SK-N-SH (cell line): ENCODE data around the gene C7orf33.

ENCODE experiments used
- CHD2 ChIP-seq: fragments of 150-350 bp; IDR thresholded peaks from 2 replicates; pipeline ENCODE4 v1.6.1; 2018; ENCODE audit warnings: low read length; ENCODE audit not compliant: partially characterized antibody
- EZH2phosphoT487 ChIP-seq: fragments of 200-600 bp; sonication (generic); IDR thresholded peaks from 2 replicates; pipeline ENCODE4 v1.6.1; 2017; ENCODE audit warnings: low read depth, mixed run types, mild to moderate bottlenecking, antibody characterized with exemption, moderate library complexity, borderline replicate concordance
- FOXJ3 ChIP-seq: sonication (generic); formaldehyde crosslinking; IDR thresholded peaks from 2 replicates; pipeline ENCODE4 v1.5.1; 2020; ENCODE audit warnings: mild to moderate bottlenecking, missing genetic modification reagents
- GABPA ChIP-seq: IDR thresholded peaks from 2 replicates; pipeline ENCODE4 v1.4.0; 2012; ENCODE audit warnings: low read depth, mild to moderate bottlenecking
- POLR2AphosphoS5 ChIP-seq: IDR thresholded peaks from 2 replicates; pipeline ENCODE4 v1.6.1; 2012; ENCODE audit warnings: low read depth, low read length
- RAD21 ChIP-seq: IDR thresholded peaks from 2 replicates; pipeline ENCODE4 v1.6.1; 2012; ENCODE audit warnings: mild to moderate bottlenecking, low read length
- TAF1 ChIP-seq: IDR thresholded peaks from 2 replicates; pipeline ENCODE4 v1.6.1; 2012; ENCODE audit warnings: low read depth, mild to moderate bottlenecking, low read length, moderate library complexity, borderline replicate concordance
- TEAD4 ChIP-seq: IDR thresholded peaks from 2 replicates; pipeline ENCODE4 v1.4.0; 2012; ENCODE audit warnings: mild to moderate bottlenecking, borderline replicate concordance; ENCODE audit not compliant: insufficient read depth
- TF ChIP-seq, protein P1 (sequence below): fragments of 200-600 bp; sonication (generic); IDR thresholded peaks from 2 replicates; pipeline ENCODE4 v1.6.1; 2017; ENCODE audit warnings: antibody characterized with exemption, mild to moderate bottlenecking, moderate library complexity
- TF ChIP-seq, protein P2 (sequence below): IDR thresholded peaks from 2 replicates; pipeline ENCODE4 v1.4.0; 2012; ENCODE audit warnings: low read depth
- TF ChIP-seq, protein P3 (sequence below): IDR thresholded peaks from 2 replicates; pipeline ENCODE4 v1.4.0; 2012; ENCODE audit warnings: low read depth, borderline replicate concordance

DNA sequence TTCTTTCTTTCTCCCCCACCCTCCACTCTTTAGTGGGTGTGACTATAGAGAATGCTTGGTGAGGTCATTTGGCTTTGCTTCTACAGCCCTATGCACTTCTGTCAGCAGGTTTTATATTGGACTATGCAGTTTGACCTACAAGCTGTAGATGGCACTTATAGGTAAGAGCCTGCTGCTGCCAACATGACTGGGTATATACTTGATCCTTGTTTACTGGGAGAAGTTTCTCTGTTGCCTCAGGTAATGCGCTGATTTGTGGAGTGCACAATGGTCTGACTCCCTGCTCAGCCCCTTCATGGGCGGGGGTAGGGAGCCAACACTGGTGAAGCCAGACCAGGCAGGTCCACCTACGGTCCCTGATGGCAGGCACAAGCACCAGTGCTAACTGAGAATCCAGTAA, 33.7 kb upstream of the C7orf33 start:
- TF ChIP-seq, protein P1, sequence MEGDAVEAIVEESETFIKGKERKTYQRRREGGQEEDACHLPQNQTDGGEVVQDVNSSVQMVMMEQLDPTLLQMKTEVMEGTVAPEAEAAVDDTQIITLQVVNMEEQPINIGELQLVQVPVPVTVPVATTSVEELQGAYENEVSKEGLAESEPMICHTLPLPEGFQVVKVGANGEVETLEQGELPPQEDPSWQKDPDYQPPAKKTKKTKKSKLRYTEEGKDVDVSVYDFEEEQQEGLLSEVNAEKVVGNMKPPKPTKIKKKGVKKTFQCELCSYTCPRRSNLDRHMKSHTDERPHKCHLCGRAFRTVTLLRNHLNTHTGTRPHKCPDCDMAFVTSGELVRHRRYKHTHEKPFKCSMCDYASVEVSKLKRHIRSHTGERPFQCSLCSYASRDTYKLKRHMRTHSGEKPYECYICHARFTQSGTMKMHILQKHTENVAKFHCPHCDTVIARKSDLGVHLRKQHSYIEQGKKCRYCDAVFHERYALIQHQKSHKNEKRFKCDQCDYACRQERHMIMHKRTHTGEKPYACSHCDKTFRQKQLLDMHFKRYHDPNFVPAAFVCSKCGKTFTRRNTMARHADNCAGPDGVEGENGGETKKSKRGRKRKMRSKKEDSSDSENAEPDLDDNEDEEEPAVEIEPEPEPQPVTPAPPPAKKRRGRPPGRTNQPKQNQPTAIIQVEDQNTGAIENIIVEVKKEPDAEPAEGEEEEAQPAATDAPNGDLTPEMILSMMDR, result no peak
- TF ChIP-seq CHD2 (no peak), GABPA (no peak), FOXJ3 (CRISPR knock-in tag) (no peak), RAD21 (no peak), POLR2AphosphoS5 (no peak), EZH2phosphoT487 (no peak), TEAD4 (no peak), TAF1 (no peak)
- TF ChIP-seq, protein P2, sequence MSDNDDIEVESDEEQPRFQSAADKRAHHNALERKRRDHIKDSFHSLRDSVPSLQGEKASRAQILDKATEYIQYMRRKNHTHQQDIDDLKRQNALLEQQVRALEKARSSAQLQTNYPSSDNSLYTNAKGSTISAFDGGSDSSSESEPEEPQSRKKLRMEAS, result no peak
- TF ChIP-seq, protein P3, sequence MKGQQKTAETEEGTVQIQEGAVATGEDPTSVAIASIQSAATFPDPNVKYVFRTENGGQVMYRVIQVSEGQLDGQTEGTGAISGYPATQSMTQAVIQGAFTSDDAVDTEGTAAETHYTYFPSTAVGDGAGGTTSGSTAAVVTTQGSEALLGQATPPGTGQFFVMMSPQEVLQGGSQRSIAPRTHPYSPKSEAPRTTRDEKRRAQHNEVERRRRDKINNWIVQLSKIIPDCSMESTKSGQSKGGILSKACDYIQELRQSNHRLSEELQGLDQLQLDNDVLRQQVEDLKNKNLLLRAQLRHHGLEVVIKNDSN, result no peak
